ENCODE data around the gene EIF5A2.
"Not testable (repeated sequence)": the region's sequence is repeated elsewhere in the genome, so short reads cannot be mapped to it uniquely, and the experiment has no call there.

DNA sequence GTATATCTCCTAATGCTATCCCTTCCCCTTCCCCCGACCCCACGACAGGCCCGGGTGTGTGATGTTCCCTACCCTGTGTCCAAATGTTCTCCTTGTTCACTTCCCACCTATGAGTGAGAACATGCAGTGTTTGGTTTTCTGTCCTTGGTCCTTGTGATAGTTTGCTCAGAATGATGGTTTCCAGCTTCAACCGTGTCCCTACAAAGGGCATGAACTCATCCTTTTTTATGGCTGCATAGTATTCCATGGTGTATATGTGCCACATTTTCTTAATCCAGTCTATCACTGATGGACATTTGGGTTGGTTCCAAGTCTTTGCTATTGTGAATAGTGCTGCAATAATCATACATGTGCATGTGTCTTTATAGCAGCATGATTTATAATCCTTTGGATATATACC is 24.6 kb upstream of the EIF5A2 start:
- TF ChIP-seq, protein P1, sequence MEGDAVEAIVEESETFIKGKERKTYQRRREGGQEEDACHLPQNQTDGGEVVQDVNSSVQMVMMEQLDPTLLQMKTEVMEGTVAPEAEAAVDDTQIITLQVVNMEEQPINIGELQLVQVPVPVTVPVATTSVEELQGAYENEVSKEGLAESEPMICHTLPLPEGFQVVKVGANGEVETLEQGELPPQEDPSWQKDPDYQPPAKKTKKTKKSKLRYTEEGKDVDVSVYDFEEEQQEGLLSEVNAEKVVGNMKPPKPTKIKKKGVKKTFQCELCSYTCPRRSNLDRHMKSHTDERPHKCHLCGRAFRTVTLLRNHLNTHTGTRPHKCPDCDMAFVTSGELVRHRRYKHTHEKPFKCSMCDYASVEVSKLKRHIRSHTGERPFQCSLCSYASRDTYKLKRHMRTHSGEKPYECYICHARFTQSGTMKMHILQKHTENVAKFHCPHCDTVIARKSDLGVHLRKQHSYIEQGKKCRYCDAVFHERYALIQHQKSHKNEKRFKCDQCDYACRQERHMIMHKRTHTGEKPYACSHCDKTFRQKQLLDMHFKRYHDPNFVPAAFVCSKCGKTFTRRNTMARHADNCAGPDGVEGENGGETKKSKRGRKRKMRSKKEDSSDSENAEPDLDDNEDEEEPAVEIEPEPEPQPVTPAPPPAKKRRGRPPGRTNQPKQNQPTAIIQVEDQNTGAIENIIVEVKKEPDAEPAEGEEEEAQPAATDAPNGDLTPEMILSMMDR (IDR thresholded peaks at IDR 0.05), result not testable (repeated sequence)
- not testable (repeated sequence) for TF ChIP-seq POLR2A (IDR thresholded peaks at IDR 0.05)

Measured in adrenal gland (tissue), 5 donors.